H9 (cell line): ENCODE measurements around the gene NDUFB3. TPM values are rescaled to one million over a fixed set of nuclear protein-coding genes. Genes with fewer than 3 reads are reported as not detected.

Experiments used
- DNase-seq: peaks from one replicate; pipeline ENCODE4 v3.0.0-alpha.2; 2017
- H2AFZ ChIP-seq: one replicate; pipeline ENCODE4 v1.6.1; 2013; ENCODE audit warnings: mild to moderate bottlenecking, low read length, control low read depth, moderate library complexity
- H2AK5ac ChIP-seq: 2 replicates; pipeline ENCODE4 v1.6.1; 2013; ENCODE audit warnings: low read length, control low read depth, mixed read lengths; ENCODE audit not compliant: insufficient read length
- H2BK120ac ChIP-seq: one replicate; pipeline ENCODE4 v1.6.1; 2013; ENCODE audit warnings: low read depth, mild to moderate bottlenecking, low read length, control low read depth, inconsistent platforms; ENCODE audit not compliant: poor library complexity, severe bottlenecking
- H2BK12ac ChIP-seq: 2 replicates; pipeline ENCODE4 v1.6.1; 2013; ENCODE audit warnings: low read length, control low read depth, mixed read lengths, low read depth; ENCODE audit not compliant: insufficient read length
- H2BK15ac ChIP-seq: 2 replicates; pipeline ENCODE4 v1.6.1; 2013; ENCODE audit warnings: low read depth, low read length, control low read depth
- H2BK20ac ChIP-seq: one replicate; pipeline ENCODE4 v1.6.1; 2013; ENCODE audit warnings: low read depth, mild to moderate bottlenecking, low read length, control low read depth, inconsistent platforms; ENCODE audit not compliant: poor library complexity, severe bottlenecking
- H2BK5ac ChIP-seq: 2 replicates; pipeline ENCODE4 v1.6.1; 2013; ENCODE audit warnings: low read length, control low read depth, mixed read lengths; ENCODE audit not compliant: insufficient read length
- H3K14ac ChIP-seq: 2 replicates; pipeline ENCODE4 v1.6.1; 2013; ENCODE audit warnings: low read length, control low read depth; ENCODE audit not compliant: insufficient read depth
- H3K18ac ChIP-seq: 2 replicates; pipeline ENCODE4 v1.6.1; 2013; ENCODE audit warnings: low read depth, mild to moderate bottlenecking, mixed read lengths, low read length, control low read depth; ENCODE audit not compliant: insufficient read length
- H3K23ac ChIP-seq: 2 replicates; pipeline ENCODE4 v1.6.1; 2013; ENCODE audit warnings: low read length, control low read depth, mixed read lengths, low read depth; ENCODE audit not compliant: insufficient read length
- H3K23me2 ChIP-seq: 2 replicates; pipeline ENCODE4 v1.6.1; 2013; ENCODE audit warnings: low read depth, mild to moderate bottlenecking, mixed read lengths, low read length, control low read depth; ENCODE audit not compliant: insufficient read length, poor library complexity, severe bottlenecking
- H3K27ac ChIP-seq: 2 replicates; pipeline ENCODE4 v1.5.1; 2013; ENCODE audit warnings: low read length, control low read depth, mixed read lengths, low read depth; ENCODE audit not compliant: insufficient read length
- H3K27me3 ChIP-seq: 2 replicates; pipeline ENCODE4 v1.6.1; 2013; ENCODE audit warnings: low read length, control low read depth, inconsistent platforms; ENCODE audit not compliant: insufficient read depth
- H3K4ac ChIP-seq: 2 replicates; pipeline ENCODE4 v1.6.1; 2013; ENCODE audit warnings: low read depth, mild to moderate bottlenecking, control low read depth, inconsistent platforms, low read length, moderate library complexity
- H3K4me1 ChIP-seq: 2 replicates; pipeline ENCODE4 v1.6.1; 2013; ENCODE audit warnings: low read length, control low read depth, inconsistent platforms; ENCODE audit not compliant: insufficient read depth
- H3K4me2 ChIP-seq: 2 replicates; pipeline ENCODE4 v1.6.1; 2013; ENCODE audit warnings: low read length, control low read depth, mixed read lengths; ENCODE audit not compliant: insufficient read length, insufficient read depth
- H3K56ac ChIP-seq: 2 replicates; pipeline ENCODE4 v1.6.1; 2013; ENCODE audit warnings: low read depth, mild to moderate bottlenecking, mixed read lengths, low read length, control low read depth; ENCODE audit not compliant: insufficient read length
- H3K79me1 ChIP-seq: 2 replicates; pipeline ENCODE4 v1.6.1; 2013; ENCODE audit warnings: low read depth, mild to moderate bottlenecking, moderate library complexity, low read length, control low read depth, inconsistent platforms; ENCODE audit not compliant: insufficient read depth, poor library complexity, severe bottlenecking
- H3K79me2 ChIP-seq: 2 replicates; pipeline ENCODE4 v1.6.1; 2013; ENCODE audit warnings: low read length, control low read depth, inconsistent platforms; ENCODE audit not compliant: insufficient read depth
- H3K9ac ChIP-seq: 2 replicates; pipeline ENCODE4 v1.6.1; 2013; ENCODE audit warnings: low read length, control low read depth, mixed read lengths; ENCODE audit not compliant: insufficient read length; ENCODE audit errors: extremely low read depth
- H3K9me3 ChIP-seq: one replicate; pipeline ENCODE4 v1.6.1; 2013; ENCODE audit warnings: low read depth, low read length, inconsistent platforms; ENCODE audit not compliant: control insufficient read depth
- H3T11ph ChIP-seq: one replicate; pipeline ENCODE4 v1.6.1; 2013; ENCODE audit warnings: mild to moderate bottlenecking, low read length, control low read depth, inconsistent platforms
- H4K20me1 ChIP-seq: one replicate; pipeline ENCODE4 v1.6.1; 2013; ENCODE audit not compliant: control insufficient read depth, insufficient read length, insufficient read depth
- H4K5ac ChIP-seq: 2 replicates; pipeline ENCODE4 v1.6.1; 2013; ENCODE audit warnings: low read depth, mild to moderate bottlenecking, mixed read lengths, low read length, control low read depth; ENCODE audit not compliant: insufficient read length
- H4K8ac ChIP-seq: replicated peaks from 2 replicates; pipeline ENCODE4 v1.6.1; 2013; ENCODE audit warnings: low read length, control low read depth, mixed read lengths, low read depth; ENCODE audit not compliant: insufficient read length
- H4K91ac ChIP-seq: 2 replicates; pipeline ENCODE4 v1.6.1; 2013; ENCODE audit warnings: low read depth, mild to moderate bottlenecking, moderate library complexity, mixed read lengths, low read length, control low read depth; ENCODE audit not compliant: insufficient read length
- H3K27ac Mint-ChIP-seq, 3 experiments: 2 replicates in 2 of 3; 3 replicates in 1 of 3; pipeline ENCODE4 v1.8.0; 2020 to 2021; ENCODE audit warnings: mixed read lengths in 3 of 3, mild to moderate bottlenecking in 1 of 3, moderate library complexity in 1 of 3
- H3K27me3 Mint-ChIP-seq: 2 replicates; pipeline ENCODE4 v1.8.0; 2021; ENCODE audit warnings: low read depth, mild to moderate bottlenecking, moderate library complexity, mixed read lengths
- H3K36me3 Mint-ChIP-seq, 3 experiments: 2 replicates in 2 of 3; 3 replicates in 1 of 3; pipeline ENCODE4 v1.8.0; 2020 to 2021; ENCODE audit warnings: low read depth in 3 of 3, mixed read lengths in 3 of 3; ENCODE audit not compliant: insufficient read depth in 1 of 3
- H3K4me1 Mint-ChIP-seq, 2 experiments: 2 replicates each; pipeline ENCODE4 v1.8.0; 2020; ENCODE audit warnings: mixed read lengths in 2 of 2
- H3K4me3 Mint-ChIP-seq, 2 experiments: 2 replicates in 1 of 2; 3 replicates in 1 of 2; pipeline ENCODE4 v1.8.0; 2020 to 2021; ENCODE audit warnings: mild to moderate bottlenecking in 2 of 2, mixed read lengths in 2 of 2, moderate library complexity in 1 of 2
- H3K9me3 Mint-ChIP-seq, 2 experiments: 2 replicates in 1 of 2; 3 replicates in 1 of 2; pipeline ENCODE4 v1.8.0; 2020; ENCODE audit warnings: mild to moderate bottlenecking in 2 of 2, mixed read lengths in 2 of 2, moderate library complexity in 1 of 2
- CTCF ChIP-seq: fragments of 200-600 bp; sonication (generic); conservative IDR thresholded peaks from 3 replicates; pipeline ENCODE4 v1.8.0; 2021; ENCODE audit warnings: antibody characterized with exemption, mild to moderate bottlenecking
- WGBS: extraction: QIAGEN DNeasy Blood & Tissue Kit; methylation state at CpG from one replicate; pipeline ENCODE4 v1.1.7; 2013; ENCODE audit warnings: missing lambda C conversion rate, low lambda C conversion rate, mixed read lengths; ENCODE audit not compliant: insufficient read length; ENCODE audit errors: extremely low coverage; 5-methylcytosine and 5-hydroxymethylcytosine counted together
- total RNA-seq: library from RNA; stranded (reverse); gene quantifications from 2 replicates; pipeline ENCODE4 v1.2.1, GENCODE V29; 2021

Gene NDUFB3
- total RNA-seq, 1 experiment from 2014 or later, result 59.6 TPM

GRCh38 chr2:201058914-201059313, 12.9 kb upstream of the NDUFB3 start:
- no peak for DNase-seq

More at GRCh38 chr2:201058914-201059313, 12.9 kb upstream of the NDUFB3 start:
- Histone ChIP-seq H3K79me2 (no peaks in the 10 kb centered on the region), H4K20me1 (no peaks in the 10 kb centered on the region), H3K23me2 (no peaks in the 10 kb centered on the region), H4K5ac (no peak overlapping the region), H3K4me2 (no peak overlapping the region), H3K4ac (no peak overlapping the region), H2BK20ac (no peak overlapping the region), H2BK5ac (no peak overlapping the region), H3K27me3 (no peaks in the 10 kb centered on the region), H2BK12ac (no peak overlapping the region), H3K23ac (no peak overlapping the region), H3K4me1 (no peaks in the 10 kb centered on the region), H2BK120ac (no peak overlapping the region), H4K91ac (no peak overlapping the region), H3T11ph (no peak overlapping the region), H2AK5ac (no peak overlapping the region), H4K8ac (no peak overlapping the region), H3K56ac (no peak overlapping the region), H3K14ac (no peak overlapping the region), H3K9ac (no peak overlapping the region), H3K79me1 (no peaks in the 10 kb centered on the region), H3K9me3 (no peaks in the 10 kb centered on the region), H3K18ac (no peak overlapping the region), H3K27ac (no peak overlapping the region), H2AFZ (no peak overlapping the region), H2BK15ac (no peak overlapping the region)
- H3K36me3 Mint-ChIP-seq, result no peaks in the 10 kb centered on the region; a peak in 1 of 7 replicates
- no peaks in the 10 kb centered on the region for H3K27me3 Mint-ChIP-seq
- no peaks in the 10 kb centered on the region for H3K4me1 Mint-ChIP-seq
- no CpG with 5 or more reads among the region's 1 CpG for WGBS
- H3K27ac Mint-ChIP-seq, result no peak overlapping the region
- no peak for TF ChIP-seq CTCF
- H3K9me3 Mint-ChIP-seq, result no peaks in the 10 kb centered on the region
- no peak overlapping the region for H3K4me3 Mint-ChIP-seq
